ENCODE data around the gene ADAMTSL2. TPM values are rescaled to one million over a fixed set of nuclear protein-coding genes. Genes with fewer than 3 reads are reported as not detected.

ADAMTSL2 gene
- total and polyA plus RNA-seq, 2 of the 13 experiments (the other 11 are each of a cell fraction or from before 2014, with no cell fraction given), result 1.9 to 3.8 TPM

- no peak for TF ChIP-seq IRX3 (CRISPR knock-in tag; IDR thresholded peaks at IDR 0.05; ENCODE audit: borderline replicate concordance, low read depth)
- no peak for TF ChIP-seq DPF2 (CRISPR knock-in tag; IDR thresholded peaks at IDR 0.05; ENCODE audit: borderline replicate concordance, low read depth)
- TF ChIP-seq ZNF674 (CRISPR knock-in tag; IDR thresholded peaks at IDR 0.05; ENCODE audit: low read depth), result no peak
- no peak for TF ChIP-seq MYNN (CRISPR knock-in tag; IDR thresholded peaks at IDR 0.05; ENCODE audit: low read depth)
- TF ChIP-seq, protein P1, sequence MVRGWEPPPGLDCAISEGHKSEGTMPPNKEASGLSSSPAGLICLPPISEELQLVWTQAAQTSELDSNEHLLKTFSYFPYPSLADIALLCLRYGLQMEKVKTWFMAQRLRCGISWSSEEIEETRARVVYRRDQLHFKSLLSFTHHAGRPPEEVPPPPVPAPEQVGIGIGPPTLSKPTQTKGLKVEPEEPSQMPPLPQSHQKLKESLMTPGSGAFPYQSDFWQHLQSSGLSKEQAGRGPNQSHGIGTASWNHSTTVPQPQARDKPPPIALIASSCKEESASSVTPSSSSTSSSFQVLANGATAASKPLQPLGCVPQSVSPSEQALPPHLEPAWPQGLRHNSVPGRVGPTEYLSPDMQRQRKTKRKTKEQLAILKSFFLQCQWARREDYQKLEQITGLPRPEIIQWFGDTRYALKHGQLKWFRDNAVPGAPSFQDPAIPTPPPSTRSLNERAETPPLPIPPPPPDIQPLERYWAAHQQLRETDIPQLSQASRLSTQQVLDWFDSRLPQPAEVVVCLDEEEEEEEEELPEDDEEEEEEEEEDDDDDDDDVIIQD (CRISPR knock-in tag; IDR thresholded peaks at IDR 0.05; ENCODE audit: low read depth), result no peak
- no peak for TF ChIP-seq DNMT1 (CRISPR knock-in tag; IDR thresholded peaks at IDR 0.05)
- TF ChIP-seq KDM5B (CRISPR knock-in tag; IDR thresholded peaks at IDR 0.05; ENCODE audit: borderline replicate concordance), result no peak
- TF ChIP-seq ZNF124 (CRISPR knock-in tag; IDR thresholded peaks at IDR 0.05), result no peak
- TF ChIP-seq RORA (CRISPR knock-in tag; IDR thresholded peaks at IDR 0.05), result no peak
Observed at GRCh38 chr9:133524146-133524545, 10.4 kb upstream of the ADAMTSL2 start (continued).

DNA sequence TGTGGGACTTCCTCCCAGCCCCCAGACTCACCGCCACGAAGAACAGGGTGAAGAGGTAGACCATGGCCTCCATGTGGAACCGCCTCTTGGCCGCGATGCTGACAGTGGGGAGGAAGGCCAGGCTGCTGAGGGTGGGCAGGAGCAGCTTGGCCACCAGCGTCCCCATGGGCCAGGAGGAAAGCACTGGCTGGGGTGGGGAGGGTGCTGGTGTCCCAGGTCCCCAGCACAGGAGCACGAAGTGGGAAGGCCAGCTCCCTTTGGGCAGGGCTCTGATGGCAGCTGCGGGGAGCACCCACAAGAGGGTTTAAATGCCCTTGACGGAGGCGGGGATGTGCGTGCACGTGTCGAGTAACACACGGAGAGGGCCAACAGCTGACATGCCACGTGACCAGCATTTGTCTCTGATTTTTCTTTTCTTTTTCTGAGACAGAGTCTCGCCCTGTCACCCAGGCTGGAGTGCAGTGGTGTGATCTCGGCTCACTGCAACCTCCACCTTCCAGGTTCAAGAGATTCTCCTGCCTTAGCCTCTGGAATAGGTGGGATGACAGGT, 9.8 kb upstream of the ADAMTSL2 start, which contains the start of gene MYMK:
MYMK (minus strand) TSS at position 281 of the 550 bp plus-strand sequence; CDS start at position 166, 115 bp downstream.
- no peaks in the 10 kb centered on the region for H3K9me3 ChIP-seq (ENCODE audit: low read length)
- peaks cover 41% of the 10 kb centered on the region for H3K4me1 ChIP-seq (ENCODE audit: insufficient read depth, low read length)
- ATAC-seq (no peak), DNase-seq (ENCODE audit: low spot score) (no peak), FAIRE-seq (no peak)
- H3K79me2 ChIP-seq (ENCODE audit: insufficient read depth, low read length), result no peaks in the 10 kb centered on the region
- peaks cover 31 to 94% of the 10 kb centered on the region in 2 experiments; a peak in 4 of 5 replicates for H3K27me3 ChIP-seq (ENCODE audit: control insufficient read depth in 1 of 2, insufficient read depth in 2 of 2, low read length in 2 of 2)
- intact Hi-C loops (cut with micrococcal nuclease; ENCODE audit: unreplicated experiment), result no loop called here
- no peaks in the 10 kb centered on the region for H4K20me1 ChIP-seq (ENCODE audit: insufficient read depth, low read length)
- in situ Hi-C loops (cut with HindIII; ENCODE audit: extremely low pct_ligation_motif_present, low pct_unique_long_range_greater_than_20kb), result loop anchor here (25.0 kb wide), 1 partner anchor 213 kb away; the partner anchor contains the start of gene SARDH
- no peak within 1 kb of the TSS for H3K4me3 ChIP-seq (replicated peaks in 1 of 3; ENCODE audit: insufficient read depth in 1 of 3, low read depth in 2 of 3, low read length in 3 of 3)
- no peaks in the 10 kb centered on the region for H3K36me3 ChIP-seq (replicated peaks in 1 of 2; ENCODE audit: control insufficient read depth in 1 of 2, insufficient read depth in 2 of 2, low read length in 2 of 2)
- H3K9ac ChIP-seq (ENCODE audit: insufficient read depth, low read depth, low read length), result no peak within 1 kb of the TSS
- POLR2A ChIA-PET, result no interaction called here
- WGBS (ENCODE audit: low lambda C conversion rate), result 74% methylated on average over 14 of the region's 17 CpGs
- no peak within 1 kb of the TSS for H3K4me2 ChIP-seq (ENCODE audit: low read depth, low read length)
- no TSS peak for BruUV-seq (replicated peaks)
- TF ChIP-seq, protein P2, sequence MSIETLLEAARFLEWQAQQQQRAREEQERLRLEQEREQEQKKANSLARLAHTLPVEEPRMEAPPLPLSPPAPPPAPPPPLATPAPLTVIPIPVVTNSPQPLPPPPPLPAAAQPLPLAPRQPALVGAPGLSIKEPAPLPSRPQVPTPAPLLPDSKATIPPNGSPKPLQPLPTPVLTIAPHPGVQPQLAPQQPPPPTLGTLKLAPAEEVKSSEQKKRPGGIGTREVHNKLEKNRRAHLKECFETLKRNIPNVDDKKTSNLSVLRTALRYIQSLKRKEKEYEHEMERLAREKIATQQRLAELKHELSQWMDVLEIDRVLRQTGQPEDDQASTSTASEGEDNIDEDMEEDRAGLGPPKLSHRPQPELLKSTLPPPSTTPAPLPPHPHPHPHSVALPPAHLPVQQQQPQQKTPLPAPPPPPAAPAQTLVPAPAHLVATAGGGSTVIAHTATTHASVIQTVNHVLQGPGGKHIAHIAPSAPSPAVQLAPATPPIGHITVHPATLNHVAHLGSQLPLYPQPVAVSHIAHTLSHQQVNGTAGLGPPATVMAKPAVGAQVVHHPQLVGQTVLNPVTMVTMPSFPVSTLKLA (IDR thresholded peaks at IDR 0.05), result peak; percentile 40
- TF ChIP-seq SETDB1 (CRISPR knock-in tag; IDR thresholded peaks at IDR 0.05; ENCODE audit: borderline replicate concordance) (no peak), ZNF782 (CRISPR knock-in tag; IDR thresholded peaks at IDR 0.05; ENCODE audit: borderline replicate concordance) (no peak), USF2 (IDR thresholded peaks at IDR 0.05; ENCODE audit: low read depth, low read length) (0 out of 2 replicates have a peak, but pooled peaks have one; percentile 26), USF2 (CRISPR knock-in tag; IDR thresholded peaks at IDR 0.05; ENCODE audit: borderline replicate concordance) (no peak), TARDBP (CRISPR knock-in tag; IDR thresholded peaks at IDR 0.05) (no peak)
- H3K27ac ChIP-seq (ENCODE audit: extremely low read length, insufficient read depth, low read length), result no peak within 1 kb of the TSS
- no peak within 1 kb of the TSS for H2AFZ ChIP-seq (ENCODE audit: low read length)
- CTCF ChIA-PET (ENCODE audit: low intra/inter-chr PET ratio, low total read pairs), result no interaction called here
